K562 (cell line): ENCODE results near the gene FRMPD4. TPM values are rescaled to one million over a fixed set of nuclear protein-coding genes. Genes with fewer than 3 reads are reported as not detected.

ENCODE experiments used
- ATAC-seq: fragments of 200-7000 bp; cut with Tn5 transposase; 3 replicates; pipeline ENCODE4 v1.9.1; 2020; ENCODE audit warnings: moderate library complexity
- BruUV-seq: library from RNA; stranded (reverse); fragments of 400-500 nt; replicated peaks from 2 replicates; lab custom pipeline; 2021; lab: Mats Ljungman, UMichigan
- CTCF ChIA-PET: fragments of 300-600 bp; formaldehyde crosslinking; extraction: SDS; loops from one replicate; lab custom pipeline; 2021; ENCODE audit warnings: low intra/inter-chr PET ratio; lab: Yijun Ruan, JAX
- POLR2A ChIA-PET: fragments of 300-600, 350-650 bp; sonication (Branson Sonifier 250); formaldehyde crosslinking; extraction: SDS; loops from one replicate; lab custom pipeline; 2021; ENCODE audit warnings: antibody characterized with exemption, inconsistent platforms; lab: Yijun Ruan, JAX
- DNase-seq, 4 experiments: peaks; one replicate each; pipeline versions ENCODE4 v3.0.0 to v3.0.0-alpha.2; 2011 to 2018; ENCODE audit warnings: low spot score in 3 of 4, mixed read lengths in 3 of 4; ENCODE audit errors: extremely low read depth in 1 of 4
- FAIRE-seq: peaks from 2 replicates; lab custom pipeline; 2011; peaks lifted over from hg19 to GRCh38; lab: Jason Lieb, UNC
- H2AFZ ChIP-seq: 2 replicates; pipeline ENCODE4 v1.6.0; 2011; ENCODE audit warnings: low read depth, low read length, control low read depth, inconsistent platforms
- H3K27ac ChIP-seq: fragments of 200-600 bp; 3 replicates; pipeline ENCODE4 v1.8.0; 2011; ENCODE audit warnings: low read depth, mild to moderate bottlenecking, control low read depth, inconsistent platforms, low read length, moderate library complexity, mixed read lengths; ENCODE audit errors: extremely low read depth
- H3K27me3 ChIP-seq, 2 experiments: fragments of 300-600 bp in 1 of 2; 2 replicates in 1 of 2; 3 replicates in 1 of 2; pipeline versions ENCODE4 v1.6.0 to v1.8.0; 2011; ENCODE audit warnings: inconsistent platforms in 2 of 2, low read length in 2 of 2, mild to moderate bottlenecking in 1 of 2, mixed read lengths in 1 of 2, moderate library complexity in 1 of 2; ENCODE audit not compliant: control insufficient read depth in 2 of 2, insufficient read depth in 2 of 2
- H3K36me3 ChIP-seq: fragments of 300-600 bp; 3 replicates; pipeline ENCODE4 v1.8.0; 2011; ENCODE audit warnings: mild to moderate bottlenecking, low read length, inconsistent platforms; ENCODE audit not compliant: control insufficient read depth, insufficient read depth
- H3K4me1 ChIP-seq, 2 experiments: fragments of 200-600 bp in 1 of 2; replicated peaks in 1 of 2; 2 replicates in 1 of 2; 3 replicates in 1 of 2; pipeline versions ENCODE4 v1.5.1 to v1.8.0; 2011; ENCODE audit warnings: inconsistent platforms in 2 of 2, low read length in 2 of 2, mild to moderate bottlenecking in 1 of 2, mixed read lengths in 1 of 2, moderate library complexity in 1 of 2; ENCODE audit not compliant: control insufficient read depth in 2 of 2, insufficient read depth in 2 of 2
- H3K4me2 ChIP-seq: 2 replicates; pipeline ENCODE4 v1.6.1; 2011; ENCODE audit warnings: low read length, control low read depth, inconsistent platforms, mixed read lengths; ENCODE audit not compliant: insufficient read depth
- H3K4me3 ChIP-seq: fragments of 200-600 bp; sonication (generic), shearing (Covaris generic); 2 replicates; pipeline ENCODE4 v1.5.1; 2016; ENCODE audit warnings: control low read depth, inconsistent platforms
- H3K79me2 ChIP-seq: fragments of 200-600 bp; 3 replicates; pipeline ENCODE4 v1.8.0; 2011; ENCODE audit warnings: low read length, inconsistent platforms; ENCODE audit not compliant: control insufficient read depth, insufficient read depth
- H3K9ac ChIP-seq, 2 experiments: 2 replicates each; pipeline versions ENCODE4 v1.6.0 to v1.6.1; 2011; ENCODE audit warnings: low read depth in 2 of 2, low read length in 2 of 2, control low read depth in 1 of 2, inconsistent platforms in 1 of 2, mild to moderate bottlenecking in 1 of 2, mixed read lengths in 1 of 2; ENCODE audit not compliant: insufficient read depth in 1 of 2
- H3K9me1 ChIP-seq: one replicate; pipeline ENCODE4 v1.6.0; 2011; ENCODE audit warnings: inconsistent platforms, mild to moderate bottlenecking, low read length, moderate library complexity; ENCODE audit not compliant: control insufficient read depth, insufficient read depth
- H3K9me3 ChIP-seq: replicated peaks from 2 replicates; pipeline ENCODE4 v1.5.1; 2011; ENCODE audit warnings: low read depth, low read length, inconsistent platforms; ENCODE audit not compliant: control insufficient read depth, insufficient read depth
- H4K20me1 ChIP-seq: replicated peaks from 2 replicates; pipeline ENCODE4 v1.6.1; 2011; ENCODE audit warnings: low read length, inconsistent platforms, mixed read lengths; ENCODE audit not compliant: control insufficient read depth, insufficient read depth
- CREB3L1 ChIP-seq: fragments of 450-650 bp; IDR thresholded peaks from 2 replicates; pipeline ENCODE4 v1.6.1; 2014; ENCODE audit warnings: low read depth, mild to moderate bottlenecking, moderate library complexity, borderline replicate concordance
- GATAD2B ChIP-seq: fragments of 450-650 bp; IDR thresholded peaks from 2 replicates; pipeline ENCODE4 v1.6.1; 2017; ENCODE audit warnings: mild to moderate bottlenecking, borderline replicate concordance
- HOXB6 ChIP-seq: fragments of 250-450 bp; sonication (Bioruptor Pico); IDR thresholded peaks from 2 replicates; pipeline ENCODE4 v1.5.1; 2022; ENCODE audit warnings: mild to moderate bottlenecking, borderline replicate concordance
- MEIS2 ChIP-seq: fragments of 450-650 bp; IDR thresholded peaks from 2 replicates; pipeline ENCODE4 v1.6.1; 2014; ENCODE audit warnings: mild to moderate bottlenecking; ENCODE audit not compliant: partially characterized antibody
- POLR3A ChIP-seq: IDR thresholded peaks from 2 replicates; pipeline ENCODE4 v1.6.1; 2011; ENCODE audit warnings: borderline replicate concordance, mild to moderate bottlenecking, moderate library complexity; ENCODE audit not compliant: insufficient read length, insufficient read depth; ENCODE audit errors: extremely low read depth
- RNF2 ChIP-seq: sonication (generic); IDR thresholded peaks from 2 replicates; pipeline ENCODE4 v1.6.1; 2016
- RNF219 ChIP-seq: fragments of 250-450 bp; sonication (Bioruptor Pico); IDR thresholded peaks from 2 replicates; pipeline ENCODE4 v1.5.0; 2022; ENCODE audit warnings: mild to moderate bottlenecking
- ZNF253 ChIP-seq: fragments of 250-450 bp; sonication (Bioruptor Pico); conservative IDR thresholded peaks from 2 replicates; pipeline ENCODE4 v1.6.1; 2021; ENCODE audit warnings: mild to moderate bottlenecking
- ZNF282 ChIP-seq: sonication (generic); formaldehyde crosslinking; IDR thresholded peaks from 2 replicates; pipeline ENCODE4 v1.8.1; 2023; ENCODE audit warnings: missing genetic modification reagents
- ZNF695 ChIP-seq: fragments of 450-650 bp; formaldehyde crosslinking; IDR thresholded peaks from 2 replicates; pipeline ENCODE4 v1.4.0; 2020; ENCODE audit warnings: mild to moderate bottlenecking, moderate library complexity
- ZNF696 ChIP-seq: fragments of 250-450 bp; sonication (Bioruptor Pico); conservative IDR thresholded peaks from 2 replicates; pipeline ENCODE4 v1.4.0; 2020; ENCODE audit warnings: mild to moderate bottlenecking, moderate library complexity
- WGBS: fragments of 100-300 bp; shearing (Covaris generic); methylation state at CpG from one replicate; pipeline ENCODE4 v1.1.6; 2016; ENCODE audit warnings: low coverage, mixed read lengths; ENCODE audit not compliant: insufficient coverage; ENCODE audit errors: missing lambda C conversion rate; 5-methylcytosine and 5-hydroxymethylcytosine counted together
- in situ Hi-C: fragments of 300-500 bp; cut with MboI; formaldehyde crosslinking; loops from 4 replicates; pipeline ENCODE4 v1.15.0; 2018; ENCODE audit warnings: inconsistent platforms, mixed read lengths
- intact Hi-C: fragments of 100-400 bp; cut with micrococcal nuclease; formaldehyde crosslinking; loops from 2 replicates; pipeline ENCODE4 v1.14.2; 2022
- polyA plus RNA-seq, 8 experiments: library from polyadenylated mRNA; depleted of rRNA in 4 of 8; stranded (reverse) in 5 of 8; unstranded in 3 of 8; fragments of >200 nt; fragmentation: Nextera tagmentation in 2 of 8; fragmentation: Illumina TruSeq in 1 of 8; extraction: Ambion mirVana in 2 of 8; extraction: Trizol in 1 of 8; gene quantifications; 2 replicates each; pipeline versions ENCODE4 v1.2.1 to v1.2.3, GENCODE V29; 2011 to 2014; ENCODE audit warnings: inconsistent platforms in 1 of 8, missing spikeins in 1 of 8
- total RNA-seq, 7 experiments: library from RNA; depleted of rRNA in 6 of 7; stranded (reverse); fragments of >200 nt in 6 of 7; fragmentation: Illumina TruSeq in 2 of 7; extraction: Trizol in 2 of 7; gene quantifications; 2 replicates each; pipeline versions ENCODE4 v1.2.1 to v1.2.3, GENCODE V29; 2011 to 2021; ENCODE audit warnings: low replicate concordance in 1 of 7

FRMPD4 gene
- total and polyA plus RNA-seq, 9 of the 15 experiments (the other 6 are each of a cell fraction or from before 2014, with no cell fraction given), result not detected

GRCh38 chrX:12240491-12240890, 102.2 kb downstream of the FRMPD4 start (continued):
- no peak for TF ChIP-seq GATAD2B
- TF ChIP-seq RNF219 (CRISPR knock-in tag), result no peak
- TF ChIP-seq POLR3A, result no peak
- TF ChIP-seq ZNF695 (CRISPR knock-in tag), result no peak
- TF ChIP-seq, all 486 proteins: peak for 0

GRCh38 chrX:12241026-12241425, 102.8 kb downstream of the FRMPD4 start:
- no peaks in the 10 kb centered on the region for H3K4me1 ChIP-seq
- WGBS, result 9% methylated on average over 2 of the region's 2 CpGs
- FAIRE-seq (no peak), DNase-seq (no peak), ATAC-seq (no peak)
- in situ Hi-C loops (no loop called here), intact Hi-C loops (no loop called here)
- no TSS peak for BruUV-seq
- TF ChIP-seq HOXB6 (CRISPR knock-in tag) (no peak), RNF2 (no peak), ZNF282 (CRISPR knock-in tag) (no peak), CREB3L1 (no peak), ZNF696 (CRISPR knock-in tag) (no peak), MEIS2 (no peak), ZNF253 (CRISPR knock-in tag) (no peak)
- no peak overlapping the region for H3K27ac ChIP-seq
- H3K27me3 ChIP-seq, result no peaks in the 10 kb centered on the region
- no peaks in the 10 kb centered on the region for H3K79me2 ChIP-seq
- H3K9me1 ChIP-seq, result no peaks in the 10 kb centered on the region
- H4K20me1 ChIP-seq, result no peaks in the 10 kb centered on the region
- POLR2A ChIA-PET, result interaction anchor here (0.5 kb wide), 1 partner anchor 1665 kb away, joined by 4 read pairs; no protein-coding TSS in a partner anchor
- H2AFZ ChIP-seq, result no peak overlapping the region
- CTCF ChIA-PET, result no interaction called here
- no peaks in the 10 kb centered on the region for H3K9me3 ChIP-seq
- no peak overlapping the region for H3K9ac ChIP-seq
- no peak overlapping the region for H3K4me2 ChIP-seq
- H3K36me3 ChIP-seq, result no peaks in the 10 kb centered on the region
- no peak overlapping the region for H3K4me3 ChIP-seq
